Posterior vena cava (tissue), 2 donors: ENCODE measurements around the gene TGFBR3. TPM values are rescaled to one million over a fixed set of nuclear protein-coding genes. Genes with fewer than 3 reads are reported as not detected.

Experiments used
- DNase-seq: peaks from one replicate; pipeline ENCODE4 v3.0.0-alpha.2; 2020; ENCODE audit warnings: low spot score
- intact Hi-C, 2 donors: fragments of 100-400 bp; cut with DNase I; formaldehyde crosslinking; loops; one replicate each; pipeline versions ENCODE4 v1.14.1 to v1.14.2; 2022 to 2023
- total RNA-seq, 2 donors: library from RNA; stranded (reverse); fragmentation: NEBNext Ultra II Directional; extraction: Animal tissue kit (Norgen Biotek cat#: 25700); gene quantifications; one replicate each; pipeline ENCODE4 v1.2.1, GENCODE V29; 2021
- donor health status: DM: yes; HTN: yes; CAD: no.
- donor health status: DM: yes; HTN: yes; CAD: no.

The TGFBR3 gene
- total RNA-seq, 2 donors from 2014 or later, result 86.7 to 106 TPM

GRCh38 chr1:91712981-91713841, 172.7 kb downstream of the TGFBR3 start:
- intact Hi-C loops, result loop anchor here in 1 of 2 donors (1.0 kb wide), 1 partner anchor 19 kb away; no protein-coding TSS in a partner anchor
- no peak for DNase-seq

GRCh38 chr1:91712393-91712792, 173.6 kb downstream of the TGFBR3 start:
- no peak for DNase-seq
- intact Hi-C loops, result no loop called here

GRCh38 chr1:91711504-91712247, 174.3 kb downstream of the TGFBR3 start:
- intact Hi-C loops, result no loop called here
- DNase-seq, result no peak

- intact Hi-C loops, result no loop called here
- DNase-seq, result no peak
Observed at GRCh38 chr1:91710261-91710660, 175.7 kb downstream of the TGFBR3 start.

GRCh38 chr1:91708691-91709090, 177.3 kb downstream of the TGFBR3 start:
- intact Hi-C loops, result no loop called here
- DNase-seq, result no peak

- intact Hi-C loops, result no loop called here
Observed at GRCh38 chr1:91707890-91708218, 178.1 kb downstream of the TGFBR3 start.

GRCh38 chr1:91707114-91707889, 178.6 kb downstream of the TGFBR3 start:
- DNase-seq, result no peak
- intact Hi-C loops, result no loop called here

More at GRCh38 chr1:91707890-91708218, 178.1 kb downstream of the TGFBR3 start:
- no peak for DNase-seq

- intact Hi-C loops, result no loop called here
- no peak for DNase-seq
Observed at GRCh38 chr1:91706140-91706957, 179.6 kb downstream of the TGFBR3 start.

- DNase-seq, result no peak
- intact Hi-C loops, result no loop called here
Observed at GRCh38 chr1:91704746-91705145, 181.2 kb downstream of the TGFBR3 start.

- intact Hi-C loops, result no loop called here
- DNase-seq, result no peak
Observed at GRCh38 chr1:91703095-91703494, 182.9 kb downstream of the TGFBR3 start.

- intact Hi-C loops, result no loop called here
- DNase-seq, result no peak
Observed at GRCh38 chr1:91701472-91701869, 184.5 kb downstream of the TGFBR3 start.

- no peak for DNase-seq
- intact Hi-C loops, result no loop called here
Observed at GRCh38 chr1:91700771-91701471, 185.0 kb downstream of the TGFBR3 start.

GRCh38 chr1:91700332-91700731, 185.6 kb downstream of the TGFBR3 start:
- intact Hi-C loops, result no loop called here
- DNase-seq, result no peak

- DNase-seq, result no peak
Observed at GRCh38 chr1:91699339-91699974, 186.5 kb downstream of the TGFBR3 start.

GRCh38 chr1:91697861-91698260, 188.1 kb downstream of the TGFBR3 start:
- no peak for DNase-seq
- intact Hi-C loops, result loop anchor here in 1 of 2 donors (1.0 kb wide), 1 partner anchor 25 kb away; no protein-coding TSS in a partner anchor

More at GRCh38 chr1:91699339-91699974, 186.5 kb downstream of the TGFBR3 start:
- intact Hi-C loops, result no loop called here

GRCh38 chr1:91697416-91697815, 188.5 kb downstream of the TGFBR3 start:
- DNase-seq, result no peak
- intact Hi-C loops, result loop anchor here in 1 of 2 donors (1.0 kb wide), 1 partner anchor 24 kb away; no protein-coding TSS in a partner anchor

GRCh38 chr1:91696321-91696720, 189.6 kb downstream of the TGFBR3 start:
- intact Hi-C loops, result no loop called here
- no peak for DNase-seq

GRCh38 chr1:91693557-91693956, 192.4 kb downstream of the TGFBR3 start:
- intact Hi-C loops, result no loop called here
- DNase-seq, result no peak
